GM10248 (cell line): ENCODE data around the gene HP1BP3.

ENCODE experiments used
- CTCF ChIA-PET: fragments of 300-600 bp; sonication (Branson Sonifier 250); formaldehyde crosslinking; extraction: SDS; loops from one replicate; lab custom pipeline; 2021; ENCODE audit warnings: antibody characterized with exemption; lab: Yijun Ruan, JAX
- POLR2A ChIA-PET: fragments of 350-650 bp; sonication (Branson Sonifier 250); formaldehyde crosslinking; extraction: SDS; loops from one replicate; lab custom pipeline; 2020; ENCODE audit warnings: antibody characterized with exemption; lab: Yijun Ruan, JAX
- DNase-seq: peaks from one replicate; pipeline ENCODE4 v3.0.0; 2012; ENCODE audit errors: extremely low spot score
- TF ChIP-seq, protein P1 (sequence below): IDR thresholded peaks from 2 replicates; pipeline ENCODE4 v1.5.1; 2012; ENCODE audit warnings: mild to moderate bottlenecking, low read depth; ENCODE audit errors: extremely low read depth, missing control alignments, control extremely low read depth

The HP1BP3 gene

GRCh38 chr1:20705203-20705755, 81.8 kb downstream of the HP1BP3 start:
- CTCF ChIA-PET, result interaction anchor here (4.7 to 9.7 kb wide), 2 partner anchors 8 to 490 kb away, joined by 35 to 122 read pairs; no protein-coding TSS in a partner anchor
- DNase-seq, result no peak
- TF ChIP-seq, protein P1, sequence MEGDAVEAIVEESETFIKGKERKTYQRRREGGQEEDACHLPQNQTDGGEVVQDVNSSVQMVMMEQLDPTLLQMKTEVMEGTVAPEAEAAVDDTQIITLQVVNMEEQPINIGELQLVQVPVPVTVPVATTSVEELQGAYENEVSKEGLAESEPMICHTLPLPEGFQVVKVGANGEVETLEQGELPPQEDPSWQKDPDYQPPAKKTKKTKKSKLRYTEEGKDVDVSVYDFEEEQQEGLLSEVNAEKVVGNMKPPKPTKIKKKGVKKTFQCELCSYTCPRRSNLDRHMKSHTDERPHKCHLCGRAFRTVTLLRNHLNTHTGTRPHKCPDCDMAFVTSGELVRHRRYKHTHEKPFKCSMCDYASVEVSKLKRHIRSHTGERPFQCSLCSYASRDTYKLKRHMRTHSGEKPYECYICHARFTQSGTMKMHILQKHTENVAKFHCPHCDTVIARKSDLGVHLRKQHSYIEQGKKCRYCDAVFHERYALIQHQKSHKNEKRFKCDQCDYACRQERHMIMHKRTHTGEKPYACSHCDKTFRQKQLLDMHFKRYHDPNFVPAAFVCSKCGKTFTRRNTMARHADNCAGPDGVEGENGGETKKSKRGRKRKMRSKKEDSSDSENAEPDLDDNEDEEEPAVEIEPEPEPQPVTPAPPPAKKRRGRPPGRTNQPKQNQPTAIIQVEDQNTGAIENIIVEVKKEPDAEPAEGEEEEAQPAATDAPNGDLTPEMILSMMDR, result no peak
- POLR2A ChIA-PET, result no interaction called here

DNA sequence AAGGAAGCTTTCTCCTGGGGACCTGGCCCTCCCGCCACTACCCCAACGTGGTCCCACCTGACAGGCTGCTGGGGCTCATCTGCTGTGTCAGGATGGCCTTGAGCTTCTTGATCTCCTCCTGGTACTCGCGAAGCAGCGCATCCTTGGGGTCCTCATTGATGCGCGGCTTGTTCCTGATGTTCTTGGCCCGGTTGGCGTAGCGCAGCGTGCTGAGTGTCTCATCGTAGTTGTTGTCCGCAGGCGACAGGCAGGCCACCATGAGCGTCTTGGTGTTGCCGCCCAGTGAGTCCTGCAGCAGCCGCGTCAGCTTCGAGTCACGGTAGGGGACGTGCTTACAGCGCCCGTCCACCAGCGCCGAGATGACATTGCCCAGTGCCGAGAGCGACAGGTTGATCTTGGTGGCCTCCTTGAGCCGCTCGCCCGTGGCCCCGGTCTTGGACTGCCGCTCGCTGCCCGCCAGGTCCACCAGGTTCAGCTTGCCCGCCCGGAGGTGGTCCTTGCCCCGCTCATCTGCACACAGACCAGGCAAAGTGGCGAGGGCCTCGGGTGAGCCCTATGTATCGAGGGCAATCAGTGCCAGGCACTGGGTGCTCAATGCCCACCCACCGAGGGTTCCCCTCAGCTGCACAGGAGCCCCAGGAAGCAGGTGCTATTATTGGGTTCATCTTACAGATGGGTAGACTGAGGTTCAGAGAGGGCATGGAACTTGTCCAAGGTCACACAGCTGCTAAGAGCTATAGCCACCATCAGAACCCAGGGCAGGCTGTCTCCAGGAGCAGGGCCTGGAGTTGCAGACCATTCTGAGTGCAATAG, 82.5 kb downstream of the HP1BP3 start:
- ChIA-PET POLR2A (no interaction called here), CTCF (interaction anchor here (4.7 to 9.7 kb wide), 2 partner anchors 7 to 491 kb away, joined by 35 to 122 read pairs; no protein-coding TSS in a partner anchor)
- TF ChIP-seq, protein P1, result no peak
- no peak for DNase-seq

GRCh38 chr1:20703124-20703756, 83.9 kb downstream of the HP1BP3 start:
- ChIA-PET CTCF (interaction anchor here (1.1 to 9.7 kb wide), 3 partner anchors 492 to 665 kb away, joined by 3 to 122 read pairs (median 3); no protein-coding TSS in a partner anchor), POLR2A (no interaction called here)
- TF ChIP-seq, protein P1, result no peak
- no peak for DNase-seq

GRCh38 chr1:20702416-20702815, 84.7 kb downstream of the HP1BP3 start:
- TF ChIP-seq, protein P1, result peak; percentile 38
- POLR2A ChIA-PET, result no interaction called here
- no peak for DNase-seq
- CTCF ChIA-PET, result interaction anchor here (1.1 to 9.7 kb wide), 3 partner anchors 493 to 666 kb away, joined by 3 to 122 read pairs (median 3); no protein-coding TSS in a partner anchor

DNA sequence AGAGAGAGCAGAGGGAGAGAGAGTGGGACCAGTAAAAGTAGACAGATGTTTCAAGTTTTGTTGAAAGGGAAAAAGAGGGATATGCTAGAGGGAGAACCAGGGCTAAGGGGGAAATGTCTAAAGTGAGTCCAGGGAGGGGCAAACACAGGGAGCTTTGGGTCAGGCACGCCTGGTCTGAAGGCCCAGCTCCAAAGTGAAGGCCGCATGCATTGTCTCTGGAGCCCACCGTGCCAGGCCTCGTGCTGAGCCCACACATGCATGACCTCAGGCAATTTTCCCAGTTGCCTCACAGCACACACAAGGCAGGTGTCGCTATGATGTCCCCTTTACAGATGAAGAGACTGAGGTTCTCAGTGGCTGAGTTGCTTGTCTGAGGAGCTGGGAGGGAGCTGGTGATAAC, 85.3 kb downstream of the HP1BP3 start:
- ChIA-PET CTCF (interaction anchor here (1.1 to 9.7 kb wide), 3 partner anchors 494 to 667 kb away, joined by 3 to 122 read pairs (median 3); no protein-coding TSS in a partner anchor), POLR2A (no interaction called here)
- TF ChIP-seq, protein P1, result no peak
- DNase-seq, result no peak

- ChIA-PET CTCF (interaction anchor here (1.6 to 9.7 kb wide), 2 partner anchors 494 to 667 kb away, joined by 3 to 122 read pairs; no protein-coding TSS in a partner anchor), POLR2A (no interaction called here)
- DNase-seq, result no peak
- TF ChIP-seq, protein P1, result no peak
Observed at GRCh38 chr1:20701446-20701845, 85.7 kb downstream of the HP1BP3 start.
